HG03064 (cell line): ENCODE data around the gene ANKRD26.
"Not testable (repeated sequence)": the region's sequence is repeated elsewhere in the genome, so short reads cannot be mapped to it uniquely, and the experiment has no call there.

ENCODE experiments used
- ATAC-seq: cut with Tn5 transposase; IDR thresholded peaks from one replicate; pipeline ENCODE4 v1.9.1; 2021; ENCODE audit warnings: low read depth; ENCODE audit not compliant: unreplicated experiment

The ANKRD26 gene

GRCh38 chr10:27099916-27100812 is at the start of gene ANKRD26:
Gene ANKRD26, minus strand, starts transcription at chr10:27100494. Its CDS starts 168 bp downstream, at chr10:27100326.
- peak; percentile 74 for ATAC-seq

GRCh38 chr10:27147701-27148100 is 47.4 kb upstream of the ANKRD26 start:
- ATAC-seq = no peak

- no peak for ATAC-seq
Measured at GRCh38 chr10:27145937-27146336, 45.6 kb upstream of the ANKRD26 start.

GRCh38 chr10:27143686-27144085 is 43.4 kb upstream of the ANKRD26 start:
- ATAC-seq = no peak

GRCh38 chr10:27138277-27138676 is 38.0 kb upstream of the ANKRD26 start:
- no peak for ATAC-seq

GRCh38 chr10:27134371-27134770 is 34.1 kb upstream of the ANKRD26 start:
- ATAC-seq = no peak

GRCh38 chr10:27108165-27108564 is 7.9 kb upstream of the ANKRD26 start:
- no peak for ATAC-seq

GRCh38 chr10:27104919-27105318 is 4.6 kb upstream of the ANKRD26 start:
- ATAC-seq = no peak

- ATAC-seq = no peak
Measured at GRCh38 chr10:27100813-27101347, 586 bp upstream of the ANKRD26 start.

- ATAC-seq = no peak
Measured at GRCh38 chr10:27099448-27099847, 846 bp downstream of the ANKRD26 start.

GRCh38 chr10:27088119-27089044 is 11.9 kb downstream of the ANKRD26 start:
- ATAC-seq = no peak

- no peak for ATAC-seq
Measured at GRCh38 chr10:27072436-27073114, 27.7 kb downstream of the ANKRD26 start.

- ATAC-seq = no peak
Measured at GRCh38 chr10:27068217-27068891, 31.9 kb downstream of the ANKRD26 start.

GRCh38 chr10:27065084-27065483 is 35.2 kb downstream of the ANKRD26 start:
- ATAC-seq = no peak

GRCh38 chr10:27052656-27053055 is 47.6 kb downstream of the ANKRD26 start:
- no peak for ATAC-seq

- ATAC-seq = not testable (repeated sequence)
Measured at GRCh38 chr10:27045247-27045646, 55.0 kb downstream of the ANKRD26 start.

GRCh38 chr10:27041196-27041595 is 59.1 kb downstream of the ANKRD26 start:
- no peak for ATAC-seq

- ATAC-seq = no peak
Measured at GRCh38 chr10:27038168-27038567, 62.1 kb downstream of the ANKRD26 start.

GRCh38 chr10:27035163-27035562 is 65.1 kb downstream of the ANKRD26 start:
- no peak for ATAC-seq

- no peak for ATAC-seq
Measured at GRCh38 chr10:27030060-27030459, 70.2 kb downstream of the ANKRD26 start.
